HG02763 (cell line): ENCODE measurements around the gene HOXA10.
A peak's percentile ranks its signal among the peaks of the same experiment; 100 is the strongest.

Experiments used
- ATAC-seq: cut with Tn5 transposase; IDR thresholded peaks from one replicate; pipeline ENCODE4 v1.9.1; 2021; ENCODE audit warnings: mild to moderate bottlenecking, moderate library complexity; ENCODE audit not compliant: unreplicated experiment

The HOXA10 gene

DNA sequence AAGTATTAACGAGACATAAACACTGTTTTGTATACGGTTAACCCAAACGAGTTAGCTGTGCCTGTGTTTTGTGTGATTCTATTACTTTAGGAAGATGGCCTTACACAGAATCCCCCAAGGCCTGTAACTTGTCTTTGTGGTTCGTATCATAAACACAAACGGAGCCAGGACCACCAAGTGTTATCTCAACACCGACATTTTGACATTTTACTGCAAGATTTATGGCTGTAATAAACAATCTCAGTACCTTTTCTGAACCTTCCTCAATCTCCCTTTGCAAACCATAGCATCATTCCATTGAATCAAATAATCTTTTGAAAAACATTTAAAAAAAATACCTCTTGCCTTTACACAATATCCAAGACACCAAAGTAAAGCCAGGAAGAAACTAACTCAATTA lies 41.1 kb downstream of the HOXA10 start:
- ATAC-seq, result no peak

DNA sequence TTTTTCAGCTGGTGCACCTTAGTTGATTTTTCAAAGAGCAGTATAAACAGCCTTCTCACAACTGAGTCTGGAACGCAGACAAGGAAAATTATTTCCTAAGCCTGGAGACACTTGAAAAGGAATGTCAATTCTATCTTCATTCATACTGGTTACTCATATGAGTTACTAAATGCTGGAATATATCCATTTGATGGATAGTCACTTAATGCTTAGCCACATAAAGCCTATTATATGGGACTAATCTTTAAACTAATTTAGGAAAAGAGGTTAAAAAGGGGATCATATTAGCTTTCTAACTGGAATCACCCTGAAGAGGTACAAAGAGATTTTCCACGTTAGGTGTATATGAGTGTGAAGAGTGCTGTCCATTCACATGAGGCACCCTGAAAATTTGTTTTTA lies 41.9 kb downstream of the HOXA10 start:
- no peak for ATAC-seq

DNA sequence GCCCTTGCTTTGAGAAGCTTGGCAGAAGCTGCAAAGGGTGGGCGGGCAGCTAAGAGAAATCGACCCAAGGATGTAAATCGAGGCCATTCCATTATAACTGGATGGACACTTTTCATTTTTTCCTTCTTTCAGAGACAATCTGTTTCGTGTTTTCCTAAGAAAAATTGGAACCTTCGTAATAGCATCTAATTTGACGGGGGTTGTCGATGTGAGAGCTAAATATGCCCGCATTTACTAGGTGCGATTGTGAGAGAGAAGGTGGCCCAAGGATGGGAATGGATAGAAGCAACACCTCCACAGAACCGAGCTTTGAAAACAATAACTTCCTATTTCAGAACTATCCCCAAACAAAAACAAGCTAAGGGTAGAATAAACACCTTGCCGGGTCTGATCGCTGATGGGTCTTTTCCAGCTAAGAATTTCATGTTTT lies 42.7 kb downstream of the HOXA10 start:
- no peak for ATAC-seq

DNA sequence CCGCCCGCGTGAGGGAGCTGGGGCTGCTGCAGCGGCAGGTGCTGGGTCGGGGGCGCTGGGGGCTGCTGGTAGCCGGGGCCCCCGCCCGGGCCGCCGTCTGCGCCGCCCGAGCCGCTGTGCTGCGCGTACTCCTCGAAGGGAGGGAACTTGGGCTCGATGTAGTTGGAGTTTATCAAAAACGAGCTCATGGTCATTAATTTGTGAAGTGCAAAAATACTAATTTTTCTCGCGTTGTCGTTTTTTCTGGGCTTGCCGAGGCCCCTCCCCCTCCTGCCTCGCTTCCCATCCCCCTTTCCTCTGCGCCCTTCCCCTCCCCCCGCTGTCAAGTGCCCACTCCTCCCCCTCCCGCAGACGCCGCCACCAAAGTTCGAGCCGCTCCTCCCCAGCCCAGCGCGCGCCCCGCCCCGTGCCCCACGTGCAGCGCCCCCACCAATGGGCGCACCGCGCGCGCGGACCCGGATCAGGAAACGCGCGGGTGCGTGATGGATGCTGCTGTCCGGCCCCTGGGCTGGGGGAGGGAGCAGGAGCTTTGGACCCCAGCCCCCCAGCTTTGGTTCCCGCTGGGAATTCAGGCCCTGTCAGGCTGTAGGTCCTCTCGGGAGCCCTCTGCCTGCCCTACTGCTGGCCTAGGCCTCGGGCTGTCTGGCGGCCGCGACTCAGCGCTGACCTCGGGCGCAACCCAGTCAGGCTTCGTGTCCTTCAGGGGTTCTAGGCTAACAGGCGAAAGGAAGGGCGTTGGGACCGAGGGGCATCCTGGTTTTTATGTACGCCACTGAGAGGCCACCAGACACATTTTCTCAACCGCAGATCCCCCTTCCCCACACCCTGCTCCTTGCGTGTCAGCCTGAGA lies 43.4 kb downstream of the HOXA10 start, which contains the start of gene HOXA4:
Gene HOXA4, minus strand, starts transcription at position 218 of the 850 bp plus-strand sequence. Its CDS starts 24 bp downstream, at position 194.
- peak; percentile 68 for ATAC-seq

DNA sequence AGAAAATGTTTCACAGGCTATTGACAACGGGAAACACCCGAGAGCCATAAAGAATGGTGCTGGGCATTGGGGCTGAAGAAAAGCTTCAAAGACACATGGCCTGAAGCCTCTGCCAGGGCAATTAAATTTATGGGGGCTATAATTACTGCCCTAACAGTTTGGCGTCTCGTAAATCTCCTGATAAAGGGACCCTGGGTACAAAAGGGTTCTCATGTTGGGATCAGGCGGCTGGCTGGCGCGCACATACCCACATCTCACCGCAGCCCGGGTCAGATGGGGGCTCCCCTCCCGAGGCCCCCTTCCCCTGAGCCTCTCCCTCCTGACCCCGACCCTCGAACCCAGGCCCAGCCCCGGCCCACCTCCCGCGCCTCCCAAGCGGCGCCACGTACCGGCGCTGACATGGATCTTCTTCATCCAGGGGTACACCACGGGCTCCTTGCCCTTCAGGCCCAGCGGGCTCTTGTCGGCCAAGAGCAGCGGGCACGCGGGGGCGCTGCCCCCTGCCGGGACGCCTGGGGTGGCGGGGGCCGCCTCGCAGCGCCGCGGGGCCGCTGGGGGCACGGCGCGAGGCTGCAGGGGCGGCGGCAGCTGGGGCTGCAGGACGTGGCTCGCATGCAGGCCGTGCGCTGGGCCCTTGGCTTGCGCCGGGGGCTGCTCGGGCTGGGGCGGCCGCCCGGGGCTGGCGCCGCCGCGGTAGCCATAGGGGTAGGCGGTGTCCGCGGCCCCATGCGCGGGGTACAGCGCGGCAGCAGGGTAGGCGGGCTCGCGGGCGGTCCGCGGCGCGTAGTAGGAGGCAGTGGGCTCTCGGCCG lies 44.2 kb downstream of the HOXA10 start:
- ATAC-seq, result no peak

DNA sequence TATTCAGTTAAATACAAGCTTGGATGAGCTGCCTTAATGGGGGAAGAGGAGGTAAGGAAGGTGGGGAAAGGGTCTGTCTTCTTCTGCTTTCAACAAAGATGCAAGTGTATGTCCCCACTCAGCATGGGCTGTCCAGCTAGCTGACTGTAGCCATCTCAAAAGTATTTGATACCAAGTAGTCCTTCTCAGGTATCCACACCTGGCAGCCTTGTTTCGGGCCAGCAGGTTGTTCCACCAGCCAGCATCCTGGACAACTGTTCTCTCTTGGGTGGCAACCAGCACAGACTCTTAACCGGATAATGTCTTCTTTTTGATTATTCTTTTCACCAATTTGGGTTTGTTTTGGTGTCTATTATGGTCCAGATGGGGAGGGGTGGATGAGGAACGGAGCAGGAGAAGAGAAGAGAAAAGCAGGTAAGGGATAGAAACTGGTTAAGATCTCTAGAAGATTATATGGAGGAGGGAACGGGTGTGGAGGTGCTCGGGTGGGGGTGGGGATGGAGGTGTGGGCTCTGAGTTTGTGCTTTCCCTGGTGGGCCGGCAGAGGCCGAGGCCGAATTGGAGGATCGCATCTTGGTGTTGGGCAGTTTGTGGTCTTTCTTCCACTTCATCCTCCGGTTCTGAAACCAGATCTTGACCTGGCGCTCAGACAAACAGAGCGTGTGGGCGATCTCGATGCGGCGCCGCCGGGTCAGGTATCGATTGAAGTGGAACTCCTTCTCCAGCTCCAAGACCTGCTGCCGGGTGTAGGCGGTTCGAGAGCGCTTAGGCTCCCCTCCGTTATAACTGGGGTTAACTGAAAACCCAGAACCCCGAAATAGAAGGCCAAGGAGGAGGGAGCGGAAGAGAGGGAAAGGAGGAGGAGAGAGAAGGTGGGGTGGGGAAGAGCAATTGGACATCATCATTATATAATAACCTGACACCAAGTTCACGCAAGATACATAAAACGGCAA lies 45.1 kb downstream of the HOXA10 start:
- no peak for ATAC-seq

GRCh38 chr7:27128034-27128433 lies 46.1 kb downstream of the HOXA10 start:
- no peak for ATAC-seq

DNA sequence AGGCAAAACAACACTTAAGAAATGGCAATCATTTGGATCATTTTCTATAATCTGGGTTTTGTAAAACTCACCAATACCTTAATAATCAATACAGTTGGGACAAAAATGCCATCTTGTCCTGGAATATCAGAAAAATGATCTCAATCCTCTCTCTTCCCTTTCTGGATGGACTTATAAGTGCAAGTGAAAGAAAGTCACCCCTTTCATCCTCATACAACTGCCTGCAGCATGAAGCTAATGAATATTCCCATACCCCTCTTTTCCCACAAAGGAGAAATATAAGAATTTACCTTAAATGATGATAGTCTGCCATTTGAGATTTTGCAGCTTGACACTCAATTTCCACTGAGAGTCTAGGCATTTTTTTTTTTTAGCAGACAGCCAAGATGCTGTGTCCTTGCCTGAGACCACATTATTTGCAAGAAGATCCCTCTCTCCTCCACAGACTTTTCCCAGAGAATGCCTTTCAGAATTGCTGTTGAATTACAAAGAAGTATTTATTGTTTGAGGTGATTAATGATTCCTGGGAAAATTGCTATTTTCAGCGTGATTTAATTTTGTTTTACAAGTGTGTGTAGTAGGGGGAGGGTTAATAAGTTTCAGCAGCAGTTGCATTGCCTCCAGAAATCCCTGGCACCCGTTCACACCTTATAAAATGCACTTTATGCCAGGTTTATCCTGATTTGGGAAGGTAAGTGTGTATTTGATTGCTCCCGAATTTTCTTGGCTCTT lies 47.4 kb downstream of the HOXA10 start:
- ATAC-seq, result no peak

GRCh38 chr7:27125986-27126394 lies 48.1 kb downstream of the HOXA10 start:
- no peak for ATAC-seq

DNA sequence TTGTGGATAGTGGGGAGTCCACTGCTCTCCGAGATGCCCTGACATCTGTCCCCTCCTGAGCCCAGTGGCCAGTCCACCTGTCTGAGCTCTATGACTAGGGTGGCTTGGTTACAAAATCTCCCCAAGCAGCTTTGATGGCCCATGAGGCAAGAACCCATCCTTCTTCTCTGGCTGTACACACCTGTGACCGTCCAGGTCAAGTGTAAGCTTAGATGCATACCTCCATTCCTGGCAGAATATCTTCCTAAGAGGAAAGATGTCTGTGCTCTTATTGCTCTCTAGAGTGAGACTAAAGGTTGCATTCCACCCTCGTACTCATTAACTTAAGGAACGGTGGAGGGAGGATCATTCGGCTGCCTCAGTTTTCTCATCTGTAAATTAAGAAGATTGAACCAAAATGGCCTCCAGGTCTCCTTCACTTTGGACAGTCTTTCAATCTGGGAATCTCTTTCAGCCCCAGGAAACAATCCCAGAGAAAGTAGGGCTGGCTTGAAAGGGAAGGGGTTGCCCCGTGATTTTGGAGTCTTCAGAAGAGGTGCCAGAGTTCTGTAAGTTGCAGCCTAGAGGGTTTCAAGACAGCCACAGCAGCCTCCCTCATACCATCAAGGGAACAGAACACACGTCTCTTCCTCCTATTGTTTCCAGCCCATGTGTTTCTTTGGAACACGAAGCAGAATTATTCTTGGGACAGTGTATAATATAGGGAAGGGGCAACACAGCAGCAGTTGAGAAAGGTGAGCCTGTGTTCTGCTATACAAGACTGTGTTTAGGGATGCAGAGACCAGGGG lies 49.0 kb downstream of the HOXA10 start:
- ATAC-seq, result no peak

- ATAC-seq, result no peak
These were observed 49.8 kb downstream of the HOXA10 start for GRCh38 chr7:27124096-27124901.

- ATAC-seq, result no peak
These were observed 50.6 kb downstream of the HOXA10 start for GRCh38 chr7:27123477-27124053.

DNA sequence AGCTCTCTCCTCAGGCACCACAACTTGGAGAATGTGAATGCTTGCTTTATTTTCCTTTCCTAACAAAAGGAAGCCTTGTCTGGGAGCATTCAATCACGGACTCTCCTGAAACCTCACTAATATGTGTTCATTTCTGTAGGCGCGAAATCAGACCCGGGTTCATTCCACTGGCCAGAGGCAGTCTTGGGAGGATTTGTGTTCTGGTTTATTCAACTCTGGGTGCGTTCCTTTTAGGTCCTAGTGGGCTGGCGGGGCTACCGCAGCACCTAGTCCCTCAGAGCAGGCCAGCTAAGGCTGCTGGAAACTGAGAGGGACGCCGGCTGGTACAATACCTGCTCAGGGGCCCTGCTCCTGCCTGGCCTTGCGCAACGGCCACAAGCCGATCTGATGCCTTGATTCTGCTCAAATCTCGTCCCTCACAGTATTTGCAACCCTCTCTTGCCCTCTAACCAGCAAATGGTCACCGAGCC lies 51.1 kb downstream of the HOXA10 start:
- ATAC-seq, result no peak

GRCh38 chr7:27122077-27122910 lies 51.8 kb downstream of the HOXA10 start:
- ATAC-seq, result no peak

GRCh38 chr7:27121684-27122076 lies 52.4 kb downstream of the HOXA10 start:
- ATAC-seq, result no peak
